Measurements from ENCODE around the gene HNRNPDL.

- TF ChIP-seq, protein P1, sequence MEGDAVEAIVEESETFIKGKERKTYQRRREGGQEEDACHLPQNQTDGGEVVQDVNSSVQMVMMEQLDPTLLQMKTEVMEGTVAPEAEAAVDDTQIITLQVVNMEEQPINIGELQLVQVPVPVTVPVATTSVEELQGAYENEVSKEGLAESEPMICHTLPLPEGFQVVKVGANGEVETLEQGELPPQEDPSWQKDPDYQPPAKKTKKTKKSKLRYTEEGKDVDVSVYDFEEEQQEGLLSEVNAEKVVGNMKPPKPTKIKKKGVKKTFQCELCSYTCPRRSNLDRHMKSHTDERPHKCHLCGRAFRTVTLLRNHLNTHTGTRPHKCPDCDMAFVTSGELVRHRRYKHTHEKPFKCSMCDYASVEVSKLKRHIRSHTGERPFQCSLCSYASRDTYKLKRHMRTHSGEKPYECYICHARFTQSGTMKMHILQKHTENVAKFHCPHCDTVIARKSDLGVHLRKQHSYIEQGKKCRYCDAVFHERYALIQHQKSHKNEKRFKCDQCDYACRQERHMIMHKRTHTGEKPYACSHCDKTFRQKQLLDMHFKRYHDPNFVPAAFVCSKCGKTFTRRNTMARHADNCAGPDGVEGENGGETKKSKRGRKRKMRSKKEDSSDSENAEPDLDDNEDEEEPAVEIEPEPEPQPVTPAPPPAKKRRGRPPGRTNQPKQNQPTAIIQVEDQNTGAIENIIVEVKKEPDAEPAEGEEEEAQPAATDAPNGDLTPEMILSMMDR (IDR thresholded peaks at IDR 0.05): no peak
- TF ChIP-seq POLR2A (IDR thresholded peaks at IDR 0.05): no peak
Observed at GRCh38 chr4:82479562-82479961, 49.3 kb upstream of the HNRNPDL start.

All from lower leg skin (tissue), 3 donors.